ENCODE results near the gene SH3BP1. TPM values are rescaled to one million over a fixed set of nuclear protein-coding genes. Genes with fewer than 3 reads are reported as not detected.

SH3BP1 gene
- total and polyA plus RNA-seq, 2 of the 13 experiments (the other 11 are each of a cell fraction or from before 2014, with no cell fraction given) = 8.4 to 18.5 TPM

GRCh38 chr22:37658133-37659065 is 18.9 kb downstream of the SH3BP1 start, which contains the start of gene PDXP (continued):
- TF ChIP-seq ARID4A (CRISPR knock-in tag; IDR thresholded peaks at IDR 0.05; ENCODE audit: borderline replicate concordance) (peak; percentile 67; the same call in 1 of the 2 replicates), SALL2 (CRISPR knock-in tag; IDR thresholded peaks at IDR 0.05) (no peak), SMC3 (IDR thresholded peaks at IDR 0.05; ENCODE audit: low read length) (no peak), SRF (IDR thresholded peaks at IDR 0.05; ENCODE audit: low read depth, low read length) (no peak), MYNN (CRISPR knock-in tag; IDR thresholded peaks at IDR 0.05; ENCODE audit: low read depth) (no peak), SATB2 (CRISPR knock-in tag; IDR thresholded peaks at IDR 0.05) (no peak), ZFP91 (CRISPR knock-in tag; IDR thresholded peaks at IDR 0.05; ENCODE audit: borderline replicate concordance) (no peak), ZNF7 (CRISPR knock-in tag; IDR thresholded peaks at IDR 0.05) (no peak), ZNF407 (CRISPR knock-in tag; IDR thresholded peaks at IDR 0.05; ENCODE audit: not compliant biosample characterization) (no peak), ZNF337 (CRISPR knock-in tag; IDR thresholded peaks at IDR 0.05; ENCODE audit: borderline replicate concordance, low read depth) (no peak), ZBTB20 (CRISPR knock-in tag; IDR thresholded peaks at IDR 0.05; ENCODE audit: borderline replicate concordance, low read depth) (no peak), ATF7-NPFF (CRISPR knock-in tag; IDR thresholded peaks at IDR 0.05; ENCODE audit: low read depth) (no peak; the same call in 1 of the 2 replicates), RBM22 (optimal IDR thresholded peaks at IDR 0.05; ENCODE audit: low read length) (no peak)

Measured in HepG2 (cell line).